BE2C (cell line): ENCODE data around the gene CACNA2D2.

ENCODE experiments used
- DNase-seq: peaks from one replicate; pipeline ENCODE4 v3.0.0-alpha.2; 2020
- H3K27me3 ChIP-seq: fragments of 250-450 bp; sonication (Bioruptor Pico); 2 replicates; pipeline ENCODE4 v1.5.1; 2020; ENCODE audit warnings: mild to moderate bottlenecking
- H3K36me3 ChIP-seq: fragments of 250-450 bp; sonication (Bioruptor Pico); 2 replicates; pipeline ENCODE4 v1.5.1; 2020; ENCODE audit warnings: mild to moderate bottlenecking
- H3K4me1 ChIP-seq: fragments of 250-450 bp; sonication (Bioruptor Pico); 2 replicates; pipeline ENCODE4 v1.5.1; 2020
- H3K4me3 ChIP-seq: 2 replicates; pipeline ENCODE4 v1.5.1; 2011; ENCODE audit warnings: low read depth, low read length
- H3K9me3 ChIP-seq: fragments of 250-450 bp; sonication (Bioruptor Pico); 2 replicates; pipeline ENCODE4 v1.5.1; 2020
- TF ChIP-seq, protein P1 (sequence below): IDR thresholded peaks from 2 replicates; pipeline ENCODE4 v1.5.1; 2012; ENCODE audit warnings: mild to moderate bottlenecking, low read depth, low read length

Gene CACNA2D2

GRCh38 chr3:50441424-50442217 is 61.8 kb downstream of the CACNA2D2 start:
- TF ChIP-seq, protein P1, sequence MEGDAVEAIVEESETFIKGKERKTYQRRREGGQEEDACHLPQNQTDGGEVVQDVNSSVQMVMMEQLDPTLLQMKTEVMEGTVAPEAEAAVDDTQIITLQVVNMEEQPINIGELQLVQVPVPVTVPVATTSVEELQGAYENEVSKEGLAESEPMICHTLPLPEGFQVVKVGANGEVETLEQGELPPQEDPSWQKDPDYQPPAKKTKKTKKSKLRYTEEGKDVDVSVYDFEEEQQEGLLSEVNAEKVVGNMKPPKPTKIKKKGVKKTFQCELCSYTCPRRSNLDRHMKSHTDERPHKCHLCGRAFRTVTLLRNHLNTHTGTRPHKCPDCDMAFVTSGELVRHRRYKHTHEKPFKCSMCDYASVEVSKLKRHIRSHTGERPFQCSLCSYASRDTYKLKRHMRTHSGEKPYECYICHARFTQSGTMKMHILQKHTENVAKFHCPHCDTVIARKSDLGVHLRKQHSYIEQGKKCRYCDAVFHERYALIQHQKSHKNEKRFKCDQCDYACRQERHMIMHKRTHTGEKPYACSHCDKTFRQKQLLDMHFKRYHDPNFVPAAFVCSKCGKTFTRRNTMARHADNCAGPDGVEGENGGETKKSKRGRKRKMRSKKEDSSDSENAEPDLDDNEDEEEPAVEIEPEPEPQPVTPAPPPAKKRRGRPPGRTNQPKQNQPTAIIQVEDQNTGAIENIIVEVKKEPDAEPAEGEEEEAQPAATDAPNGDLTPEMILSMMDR = no peak
- no peak for DNase-seq
- no peak overlapping the region for H3K4me3 ChIP-seq
- H3K27me3 ChIP-seq = no peaks in the 10 kb centered on the region
- H3K9me3 ChIP-seq = no peaks in the 10 kb centered on the region
- no peaks in the 10 kb centered on the region for H3K36me3 ChIP-seq
- H3K4me1 ChIP-seq = peaks cover 22% of the 10 kb centered on the region

GRCh38 chr3:50436114-50436674 is 67.2 kb downstream of the CACNA2D2 start:
- Histone ChIP-seq H3K36me3 (no peaks in the 10 kb centered on the region), H3K4me1 (peaks cover 44% of the 10 kb centered on the region), H3K4me3 (no peak overlapping the region), H3K9me3 (no peaks in the 10 kb centered on the region), H3K27me3 (no peaks in the 10 kb centered on the region)
- DNase-seq = peak; percentile 70
- TF ChIP-seq, protein P1 = peak; percentile 75

GRCh38 chr3:50435371-50436113 is 67.9 kb downstream of the CACNA2D2 start:
- H3K36me3 ChIP-seq = no peaks in the 10 kb centered on the region
- no peak for DNase-seq
- TF ChIP-seq, protein P1 = no peak

DNA sequence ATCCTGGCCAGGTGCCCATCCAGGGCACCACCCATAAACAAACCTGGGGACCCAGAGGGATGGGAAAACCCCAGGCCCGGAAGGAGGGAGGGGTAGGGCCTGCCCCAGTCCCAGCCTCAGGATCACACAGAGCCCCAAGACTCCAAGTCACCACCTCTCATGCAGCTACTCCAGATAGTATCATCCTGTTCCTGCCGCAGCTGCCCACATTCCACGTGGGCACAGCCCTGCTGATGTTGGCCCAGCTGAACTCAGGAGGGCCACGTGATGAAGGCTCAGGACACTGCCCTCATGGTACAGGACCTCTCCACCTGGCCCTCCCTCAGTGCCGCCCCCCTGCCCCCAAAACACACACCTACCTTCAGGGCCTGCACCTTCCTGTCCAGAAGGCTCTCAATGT is 69.5 kb downstream of the CACNA2D2 start:
- H3K4me1 ChIP-seq = peaks cover 54% of the 10 kb centered on the region
- DNase-seq = no peak
- H3K9me3 ChIP-seq = no peaks in the 10 kb centered on the region
- TF ChIP-seq, protein P1 = no peak
- H3K4me3 ChIP-seq = no peak overlapping the region
- no peaks in the 10 kb centered on the region for H3K27me3 ChIP-seq
- H3K36me3 ChIP-seq = no peaks in the 10 kb centered on the region

More at GRCh38 chr3:50435371-50436113, 67.9 kb downstream of the CACNA2D2 start:
- Histone ChIP-seq H3K4me3 (no peak overlapping the region), H3K9me3 (no peaks in the 10 kb centered on the region), H3K4me1 (peaks cover 48% of the 10 kb centered on the region), H3K27me3 (no peaks in the 10 kb centered on the region)

DNA sequence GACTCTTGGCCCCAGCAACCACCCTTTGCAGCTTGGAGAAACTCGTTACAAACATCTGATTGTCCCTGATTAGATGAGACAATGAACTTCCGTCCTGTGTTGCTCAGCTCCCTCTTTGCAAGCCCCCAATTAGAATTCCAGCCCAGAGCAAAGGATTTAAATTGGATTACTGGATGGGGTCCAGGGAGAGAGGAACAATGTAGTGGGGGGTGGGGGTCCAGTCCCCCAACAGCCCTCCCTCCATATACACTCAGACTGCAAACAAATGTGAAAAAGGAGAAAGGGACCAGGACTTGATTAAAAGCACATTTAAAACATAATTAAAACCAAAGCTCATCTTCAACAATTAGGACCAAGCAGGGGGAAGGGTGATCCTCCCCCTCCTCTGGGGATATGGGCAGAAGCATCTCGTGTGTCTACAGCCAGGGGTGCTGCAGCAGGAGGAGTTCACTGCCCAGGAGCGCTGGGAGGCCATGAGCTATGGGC is 72.4 kb downstream of the CACNA2D2 start:
- no peak overlapping the region for H3K4me3 ChIP-seq
- peak; percentile 67 for DNase-seq
- no peaks in the 10 kb centered on the region for H3K27me3 ChIP-seq
- H3K9me3 ChIP-seq = no peaks in the 10 kb centered on the region
- H3K4me1 ChIP-seq = peaks cover 56% of the 10 kb centered on the region
- TF ChIP-seq, protein P1 = peak; percentile 31
- H3K36me3 ChIP-seq = no peaks in the 10 kb centered on the region
